ENCODE results near the gene ANKRD34A.

Gene ANKRD34A

GRCh38 chr1:145999321-146000024, 35.1 kb upstream of the ANKRD34A start:
- no peak for TF ChIP-seq CTCF (conservative IDR thresholded peaks at IDR 0.05; ENCODE audit: low read length)
- DNase-seq (ENCODE audit: low read depth), result no peak
- no peak overlapping the region for H3K4me3 ChIP-seq (ENCODE audit: low read length)

GRCh38 chr1:145997718-145998023, 33.3 kb upstream of the ANKRD34A start:
- peak; percentile 17 for TF ChIP-seq CTCF (conservative IDR thresholded peaks at IDR 0.05; ENCODE audit: low read length)
- DNase-seq (ENCODE audit: low read depth), result no peak
- H3K4me3 ChIP-seq (ENCODE audit: low read length), result no peak overlapping the region

- no peak for TF ChIP-seq CTCF (conservative IDR thresholded peaks at IDR 0.05; ENCODE audit: low read length)
- peak; percentile 19 for DNase-seq (ENCODE audit: low read depth)
- H3K4me3 ChIP-seq (ENCODE audit: low read length), result peak overlapping the region; percentile 99
Observed at GRCh38 chr1:145997016-145997717, 32.8 kb upstream of the ANKRD34A start.

- TF ChIP-seq CTCF (conservative IDR thresholded peaks at IDR 0.05; ENCODE audit: low read length), result no peak
- H3K4me3 ChIP-seq (ENCODE audit: low read length), result peak within 1 kb of the TSS; percentile 99
- peak; percentile 97 for DNase-seq (ENCODE audit: low read depth)
Observed at GRCh38 chr1:145996433-145997015, 32.1 kb upstream of the ANKRD34A start, which contains the start of gene TXNIP. Gene TXNIP (minus strand): TSS chr1:145996579. CDS start chr1:145996266, 313 bp downstream.

- TF ChIP-seq CTCF (conservative IDR thresholded peaks at IDR 0.05; ENCODE audit: low read length), result no peak
- DNase-seq (ENCODE audit: low read depth), result no peak
- peak overlapping the region; percentile 99 for H3K4me3 ChIP-seq (ENCODE audit: low read length)
Observed at GRCh38 chr1:145995964-145996432, 31.6 kb upstream of the ANKRD34A start.

- H3K4me3 ChIP-seq (ENCODE audit: low read length), result peak overlapping the region; percentile 99
- DNase-seq (ENCODE audit: low read depth), result no peak
- TF ChIP-seq CTCF (conservative IDR thresholded peaks at IDR 0.05; ENCODE audit: low read length), result no peak
Observed at GRCh38 chr1:145995148-145995881, 30.9 kb upstream of the ANKRD34A start.
